ENCODE measurements around the gene GRM4.
"Not testable (repeated sequence)": the region's sequence is repeated elsewhere in the genome, so short reads cannot be mapped to it uniquely, and the experiment has no call there.

Gene GRM4

DNA sequence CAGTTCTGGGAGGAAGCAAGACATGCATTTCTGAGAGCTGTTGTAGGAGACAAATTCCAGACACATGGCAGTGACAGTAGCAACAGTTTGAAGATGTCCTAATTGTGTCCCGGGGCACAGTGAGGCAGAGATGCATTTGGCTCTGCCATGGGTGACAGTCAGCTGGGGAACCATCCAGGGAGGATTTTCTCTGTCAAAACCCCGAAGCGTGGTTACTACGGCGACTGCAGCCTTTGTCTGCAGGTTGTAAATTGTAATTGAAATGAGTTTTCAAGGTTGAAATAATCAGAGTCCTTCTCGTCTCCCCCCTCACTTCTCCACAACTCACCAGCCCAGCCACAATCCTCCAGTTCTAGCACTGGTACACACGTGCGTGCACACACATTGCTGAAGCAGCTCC is 100.1 kb downstream of the GRM4 start:
- no peak for DNase-seq (ENCODE audit: low read depth, low spot score)

DNA sequence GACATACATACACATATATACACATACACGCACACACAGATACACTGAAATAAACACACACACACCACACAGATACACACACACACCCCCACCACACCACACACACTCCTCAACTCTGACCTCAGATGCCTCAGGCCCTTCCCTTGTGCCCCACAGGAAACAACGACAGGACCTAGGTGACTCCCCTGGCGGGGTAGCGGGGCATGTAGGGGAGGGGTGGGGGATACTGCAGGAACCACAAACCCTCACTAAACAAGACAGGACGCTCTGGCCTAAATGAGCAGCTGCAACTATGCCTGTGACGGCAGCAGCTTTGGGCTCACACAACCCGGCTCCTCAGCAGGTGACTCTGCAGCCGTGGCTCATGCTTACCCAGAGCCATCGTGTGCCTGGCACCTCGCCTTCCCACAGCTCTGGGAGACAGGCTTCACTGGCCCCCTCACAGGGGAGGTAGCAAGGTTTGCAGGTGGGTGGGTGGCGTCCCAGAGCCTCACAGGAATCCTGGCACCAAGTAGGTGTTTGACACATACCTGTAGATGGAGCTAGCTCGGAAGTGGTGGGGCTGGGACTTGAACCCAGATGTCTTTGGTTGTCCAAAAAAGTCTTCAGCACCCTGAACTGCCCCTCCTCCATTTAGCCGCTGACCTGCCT is 100.8 kb downstream of the GRM4 start:
- no peak for DNase-seq (ENCODE audit: low read depth, low spot score)

DNA sequence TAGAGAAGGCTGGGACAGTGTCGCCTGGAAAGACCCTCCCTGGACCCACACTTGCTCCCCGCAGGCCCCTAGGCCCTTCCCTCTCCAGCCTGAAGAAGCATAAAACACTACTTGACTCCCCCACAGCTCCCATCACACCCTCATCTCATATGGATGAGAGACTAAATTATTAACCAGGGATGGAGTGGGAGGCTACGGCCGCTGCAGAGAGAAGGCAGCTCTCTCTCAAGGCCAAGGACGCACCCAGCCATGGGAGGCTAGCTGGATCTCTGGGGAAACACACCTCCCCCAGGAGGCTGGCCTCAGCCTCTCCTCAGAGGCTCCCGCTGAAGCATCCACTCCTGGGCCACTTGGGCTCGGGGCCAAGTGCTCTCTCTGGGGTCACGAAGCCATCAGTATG is 102.5 kb downstream of the GRM4 start:
- DNase-seq (ENCODE audit: low read depth, low spot score), result no peak

DNA sequence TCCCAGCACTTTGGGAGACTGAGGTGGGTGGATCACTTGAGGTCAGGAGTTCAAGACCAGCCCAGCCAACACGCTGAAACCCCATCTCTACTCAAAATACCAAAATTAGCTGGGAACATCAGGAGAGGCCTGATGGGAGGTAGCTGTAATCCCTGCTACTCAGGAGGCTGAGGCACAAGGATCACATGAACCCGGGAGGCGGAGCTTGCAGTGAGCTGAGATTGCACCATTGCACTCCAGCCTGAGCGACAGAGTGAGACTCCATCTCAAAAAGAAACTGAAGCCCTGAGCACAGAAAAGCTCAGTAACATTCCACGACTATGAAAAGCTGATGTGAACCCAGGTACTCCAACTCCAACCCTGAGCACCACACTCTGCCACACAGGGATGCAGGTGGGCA is 103.9 kb downstream of the GRM4 start:
- DNase-seq (ENCODE audit: low read depth, low spot score), result not testable (repeated sequence)

DNA sequence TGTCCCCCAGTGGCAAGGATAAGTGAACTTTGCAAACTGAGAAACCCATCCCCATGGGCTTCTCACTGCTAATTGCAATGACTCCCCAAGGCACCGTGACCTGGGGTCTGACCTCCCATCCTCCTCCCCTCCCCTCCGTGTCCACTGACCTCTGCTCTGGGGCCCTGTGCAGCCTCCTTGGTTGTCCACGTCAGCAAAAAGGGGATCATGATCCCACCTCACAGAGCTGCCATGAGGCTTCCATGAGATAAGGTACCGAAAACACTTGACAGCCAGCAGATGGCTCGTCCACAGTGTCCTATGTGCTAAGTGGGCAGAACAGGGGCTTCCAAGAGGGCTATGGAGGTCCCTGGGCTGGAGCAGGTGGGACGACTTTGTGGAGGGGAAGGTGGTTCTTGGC is 104.5 kb downstream of the GRM4 start:
- no peak for DNase-seq (ENCODE audit: low read depth, low spot score)

GRCh38 chr6:34039943-34040342 is 105.9 kb downstream of the GRM4 start:
- no peak for DNase-seq (ENCODE audit: low read depth, low spot score)

GRCh38 chr6:34037151-34037550 is 108.7 kb downstream of the GRM4 start:
- DNase-seq (ENCODE audit: low read depth, low spot score), result no peak

DNA sequence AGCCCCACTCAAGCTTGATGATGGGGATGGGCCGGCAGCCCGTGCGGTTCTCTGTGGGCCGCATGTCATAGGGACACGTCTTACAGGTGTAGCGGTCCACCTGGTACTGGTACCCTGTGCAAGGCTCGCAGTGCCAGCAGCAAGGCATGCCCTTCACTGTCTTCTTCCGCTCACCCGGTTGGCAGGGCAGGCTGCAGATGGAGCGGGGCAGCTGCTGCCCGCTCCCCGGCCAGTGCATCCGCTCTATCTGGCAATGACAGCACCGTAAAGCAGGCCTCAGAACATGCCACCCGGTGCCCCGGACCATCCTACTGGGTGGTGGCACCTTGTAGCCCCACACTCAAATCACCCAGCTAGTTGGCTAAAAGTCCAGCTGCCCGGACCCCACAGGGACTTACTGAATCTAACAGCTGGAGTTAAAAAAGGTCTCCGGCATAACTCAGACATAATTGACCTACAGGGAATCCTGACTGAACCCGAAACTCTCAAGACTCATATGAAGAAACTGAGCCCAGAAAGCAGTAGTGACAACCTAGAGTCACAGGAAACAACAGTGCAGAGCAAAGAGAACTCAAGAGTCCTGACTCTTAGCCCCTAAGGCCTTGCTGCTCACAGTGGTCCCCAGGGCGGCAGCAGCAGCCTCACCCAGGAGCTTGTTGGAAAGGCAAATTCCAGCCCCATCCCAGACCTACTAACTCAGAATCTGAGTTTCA is 109.4 kb downstream of the GRM4 start:
- DNase-seq (ENCODE audit: low read depth, low spot score), result no peak

- DNase-seq (ENCODE audit: low read depth, low spot score), result no peak
Measured at GRCh38 chr6:34035704-34036356, 110.1 kb downstream of the GRM4 start.

GRCh38 chr6:34035161-34035560 is 110.7 kb downstream of the GRM4 start:
- DNase-seq (ENCODE audit: low read depth, low spot score), result no peak

GRCh38 chr6:34032856-34033255 is 113.0 kb downstream of the GRM4 start:
- no peak for DNase-seq (ENCODE audit: low read depth, low spot score)

DNA sequence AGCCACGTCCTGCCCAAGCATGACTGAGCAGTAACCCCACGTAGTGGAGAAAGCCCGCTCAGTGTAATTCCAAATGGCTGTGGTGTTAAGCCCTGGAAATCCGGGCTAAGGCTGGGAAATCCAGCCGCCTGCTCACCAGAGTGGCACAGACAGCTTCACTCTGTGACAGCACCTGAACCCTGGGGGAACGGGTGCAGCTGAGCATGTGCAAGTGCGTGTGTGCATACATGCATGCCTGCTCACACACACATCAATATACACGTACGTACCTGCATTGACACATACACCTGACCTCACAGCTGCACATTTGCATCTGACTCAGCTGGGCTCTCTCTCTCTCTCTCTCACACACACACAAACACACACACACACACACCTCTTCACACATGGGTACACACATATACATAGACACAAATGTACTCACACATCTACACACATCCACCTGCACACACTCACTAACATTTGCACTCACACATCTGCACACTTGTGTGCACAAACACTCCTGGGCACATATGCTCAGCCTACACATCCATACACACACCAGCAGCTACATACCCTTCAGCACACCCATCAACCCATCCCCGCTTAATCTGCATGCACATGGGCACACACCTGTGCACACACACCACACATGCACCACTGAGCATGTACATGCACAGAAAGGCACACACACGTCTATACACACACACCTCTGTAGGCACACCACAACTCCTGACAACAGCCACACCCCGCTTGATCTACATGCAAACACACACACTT is 114.1 kb downstream of the GRM4 start:
- DNase-seq (ENCODE audit: low read depth, low spot score), result no peak

- no peak for DNase-seq (ENCODE audit: low read depth, low spot score)
Measured at GRCh38 chr6:34030831-34031624, 114.9 kb downstream of the GRM4 start.

- DNase-seq (ENCODE audit: low read depth, low spot score), result no peak
Measured at GRCh38 chr6:34029489-34030280, 116.2 kb downstream of the GRM4 start.

DNA sequence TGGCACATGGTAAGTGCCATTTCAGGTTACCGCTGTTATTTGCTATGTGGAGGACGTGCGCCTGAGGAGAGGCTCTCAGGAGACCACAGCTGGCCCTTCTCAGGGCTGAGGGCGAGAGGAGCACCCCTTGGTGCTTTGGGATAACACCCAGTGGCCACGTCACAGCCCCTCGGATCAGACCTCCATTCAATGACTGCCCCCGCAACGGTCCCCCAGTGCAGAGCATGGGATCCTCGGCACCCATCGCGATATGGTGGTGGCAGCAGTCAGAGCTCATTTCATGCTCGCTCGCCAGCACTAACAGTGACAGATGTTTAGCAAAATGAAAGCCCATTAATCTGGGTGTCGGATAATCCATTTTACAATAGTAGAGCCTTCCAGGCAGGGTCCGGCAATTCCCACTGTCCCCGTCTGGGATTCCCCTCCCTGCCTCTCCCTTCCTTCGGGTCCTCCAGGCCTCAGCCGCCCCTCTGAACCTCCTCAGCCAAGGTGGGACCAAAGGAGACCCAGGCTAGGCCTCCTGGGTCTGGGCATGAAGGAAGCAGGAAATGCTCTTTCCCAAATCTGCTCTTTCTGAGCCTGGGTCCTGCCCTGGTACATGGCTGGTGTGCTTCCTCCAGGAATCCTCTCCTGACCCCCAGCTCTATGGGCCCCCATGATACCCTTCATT is 117.1 kb downstream of the GRM4 start:
- no peak for DNase-seq (ENCODE audit: low read depth, low spot score)

- DNase-seq (ENCODE audit: low read depth, low spot score), result no peak
Measured at GRCh38 chr6:34027939-34028441, 117.9 kb downstream of the GRM4 start.

- no peak for DNase-seq (ENCODE audit: low read depth, low spot score)
Measured at GRCh38 chr6:34027445-34027936, 118.4 kb downstream of the GRM4 start.

DNA sequence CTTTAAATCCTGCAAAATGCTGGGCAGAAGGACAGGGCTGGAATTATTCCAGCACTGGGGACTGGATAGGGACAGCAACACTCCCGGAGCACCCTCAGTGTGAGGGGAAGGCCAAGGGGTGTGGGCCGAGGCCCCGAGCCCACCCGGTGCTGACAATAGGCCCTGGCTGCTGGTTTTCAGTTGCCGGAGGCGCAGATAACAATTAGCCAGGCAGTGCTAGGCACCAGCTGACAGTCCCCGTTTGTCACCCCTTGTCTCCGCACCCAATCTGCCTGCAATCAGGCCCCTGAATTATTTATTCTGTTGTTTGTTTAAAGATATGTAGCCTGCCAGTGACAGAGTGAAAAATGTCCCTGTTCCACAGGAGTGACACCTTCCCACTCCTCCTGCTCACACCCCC is 120.0 kb downstream of the GRM4 start:
- DNase-seq (ENCODE audit: low read depth, low spot score), result no peak

DNA sequence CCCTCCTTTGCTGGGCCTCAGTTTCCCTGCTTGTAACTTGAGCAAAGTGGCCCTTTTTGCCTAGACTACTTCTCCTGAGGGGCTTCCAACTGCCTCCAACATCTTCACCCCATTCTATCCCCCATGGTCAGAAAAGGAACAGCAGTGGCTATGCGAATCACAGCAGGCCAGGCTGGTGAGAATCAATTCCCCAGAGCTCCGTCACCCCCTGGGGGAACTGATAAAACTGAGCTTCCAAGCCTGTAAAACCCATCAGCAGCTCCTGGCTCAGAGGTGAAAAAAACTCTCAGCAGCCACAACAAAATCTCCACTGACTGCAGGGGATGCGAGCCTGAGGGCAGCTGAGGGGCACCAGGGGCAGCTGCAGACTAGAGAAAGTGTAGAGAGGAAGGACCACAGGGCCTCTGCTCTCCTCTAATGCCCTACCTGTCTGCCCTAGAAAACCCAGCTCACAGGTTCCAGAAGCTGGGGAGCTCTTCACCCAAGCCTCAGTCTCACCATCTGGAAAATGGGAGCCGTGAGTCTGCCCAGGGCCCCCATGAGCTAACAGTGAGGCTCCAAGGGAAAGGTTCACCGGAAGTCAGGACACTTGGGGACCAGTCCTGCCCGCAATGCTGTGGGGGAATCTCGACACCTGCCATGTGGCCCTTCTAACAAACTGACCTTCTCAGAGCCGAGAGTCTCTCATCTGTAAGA is 120.6 kb downstream of the GRM4 start:
- DNase-seq (ENCODE audit: low read depth, low spot score), result no peak
